ENCODE measurements around the gene DGKG.

The DGKG gene

DNA sequence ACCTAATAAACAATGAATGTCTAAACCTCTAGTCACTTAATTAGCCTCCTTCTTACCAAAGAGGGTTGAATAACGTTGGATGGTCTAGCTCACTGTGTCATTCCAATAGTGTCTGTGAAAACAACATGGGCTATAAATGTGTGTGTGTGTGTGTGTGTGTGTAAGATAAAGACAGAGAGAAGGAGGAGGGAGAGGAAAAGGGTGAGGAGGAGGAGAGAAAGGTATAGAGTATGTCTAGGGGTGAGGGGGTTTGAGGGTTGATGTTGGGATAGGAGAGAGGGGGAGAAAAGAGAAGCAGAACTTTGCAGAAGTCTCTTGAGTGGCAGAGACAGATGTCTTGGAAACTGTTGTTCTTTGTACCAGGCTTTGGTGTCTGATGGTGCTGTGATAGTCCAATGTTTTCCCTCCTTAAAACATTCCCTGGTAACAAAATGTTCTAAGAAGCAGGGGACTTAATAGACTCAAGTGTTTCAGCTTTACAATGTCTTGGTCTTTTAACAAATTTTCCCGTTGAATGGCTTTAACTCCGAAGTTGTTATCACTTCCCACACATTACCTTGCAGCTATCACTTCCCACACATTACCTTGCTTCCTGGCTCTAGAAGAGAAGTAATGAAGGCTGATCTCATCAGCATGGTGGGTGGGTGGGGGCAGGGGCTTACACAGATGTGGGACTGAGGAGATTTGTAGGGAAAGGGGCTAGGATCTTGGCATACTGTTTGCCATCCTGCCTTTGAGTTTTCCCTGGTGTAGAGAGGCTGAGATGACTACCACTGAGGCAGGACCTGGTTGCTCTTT is 195.3 kb downstream of the DGKG start:
- H3K4me3 ChIP-seq (ENCODE audit: low read depth, low read length), result no peak overlapping the region
- TF ChIP-seq, protein P1, sequence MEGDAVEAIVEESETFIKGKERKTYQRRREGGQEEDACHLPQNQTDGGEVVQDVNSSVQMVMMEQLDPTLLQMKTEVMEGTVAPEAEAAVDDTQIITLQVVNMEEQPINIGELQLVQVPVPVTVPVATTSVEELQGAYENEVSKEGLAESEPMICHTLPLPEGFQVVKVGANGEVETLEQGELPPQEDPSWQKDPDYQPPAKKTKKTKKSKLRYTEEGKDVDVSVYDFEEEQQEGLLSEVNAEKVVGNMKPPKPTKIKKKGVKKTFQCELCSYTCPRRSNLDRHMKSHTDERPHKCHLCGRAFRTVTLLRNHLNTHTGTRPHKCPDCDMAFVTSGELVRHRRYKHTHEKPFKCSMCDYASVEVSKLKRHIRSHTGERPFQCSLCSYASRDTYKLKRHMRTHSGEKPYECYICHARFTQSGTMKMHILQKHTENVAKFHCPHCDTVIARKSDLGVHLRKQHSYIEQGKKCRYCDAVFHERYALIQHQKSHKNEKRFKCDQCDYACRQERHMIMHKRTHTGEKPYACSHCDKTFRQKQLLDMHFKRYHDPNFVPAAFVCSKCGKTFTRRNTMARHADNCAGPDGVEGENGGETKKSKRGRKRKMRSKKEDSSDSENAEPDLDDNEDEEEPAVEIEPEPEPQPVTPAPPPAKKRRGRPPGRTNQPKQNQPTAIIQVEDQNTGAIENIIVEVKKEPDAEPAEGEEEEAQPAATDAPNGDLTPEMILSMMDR (IDR thresholded peaks at IDR 0.05; ENCODE audit: low read depth, low read length, missing control alignments), result no peak
- DNase-seq (ENCODE audit: low read depth), result no peak

DNA sequence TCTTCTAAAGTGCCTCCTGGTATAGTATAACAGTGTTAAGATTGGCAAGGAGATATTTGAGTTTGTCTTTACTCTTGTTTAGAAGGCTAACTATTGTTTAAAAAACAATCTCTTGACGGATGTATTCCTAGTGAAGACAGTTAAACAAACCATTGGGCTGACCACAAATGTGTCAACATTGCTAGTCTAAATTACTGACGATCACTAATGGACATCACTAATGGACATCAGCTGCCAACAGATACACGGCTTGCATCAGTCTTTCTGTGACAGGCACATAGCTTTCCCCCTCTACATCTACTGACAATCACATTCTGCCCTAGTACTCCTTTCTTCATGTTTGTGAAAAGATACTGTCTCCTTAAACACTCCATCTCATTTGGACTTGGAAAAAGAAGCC is 196.0 kb downstream of the DGKG start:
- H3K4me3 ChIP-seq (ENCODE audit: low read depth, low read length), result no peak overlapping the region
- DNase-seq (ENCODE audit: low read depth), result no peak
- TF ChIP-seq, protein P1 (IDR thresholded peaks at IDR 0.05; ENCODE audit: low read depth, low read length, missing control alignments), result no peak

DNA sequence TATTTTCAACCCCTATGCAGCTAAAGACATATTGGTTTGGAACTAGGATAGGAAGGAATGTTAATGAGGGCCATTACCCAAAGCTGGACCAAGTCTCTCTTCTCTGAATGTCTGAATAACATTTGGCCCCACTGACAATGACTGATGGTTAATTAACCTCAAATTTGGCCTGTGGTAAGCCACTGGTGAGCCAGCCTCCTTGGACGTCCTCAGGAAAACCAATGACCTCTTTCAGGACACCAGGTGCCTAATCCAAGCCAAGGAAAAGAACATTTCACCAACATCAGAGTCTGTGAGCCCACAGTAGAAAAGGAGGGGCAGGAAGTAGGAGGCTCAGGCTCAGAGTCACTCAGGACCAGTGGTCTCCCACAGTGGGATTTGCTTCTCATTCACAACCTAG is 196.7 kb downstream of the DGKG start:
- no peak for DNase-seq (ENCODE audit: low read depth)

DNA sequence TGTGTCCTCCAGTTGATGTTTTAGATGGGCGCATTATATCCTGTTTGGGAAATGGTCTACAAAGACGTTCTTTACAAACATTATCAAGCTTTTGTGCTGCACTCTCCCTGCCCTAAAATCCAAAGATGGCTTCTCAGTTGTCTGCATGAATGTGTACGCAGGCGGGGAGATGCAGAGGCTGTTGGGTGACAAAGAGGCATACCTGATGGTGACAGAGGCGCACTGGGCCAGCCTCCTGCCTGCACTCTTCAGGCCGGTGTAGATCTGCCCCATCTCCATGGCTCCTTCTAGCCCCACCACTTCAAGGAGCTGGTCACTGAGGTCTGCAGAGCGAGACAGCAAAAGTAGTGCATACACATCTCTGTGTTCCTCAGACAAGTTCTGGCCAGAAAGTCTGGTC is 197.3 kb downstream of the DGKG start:
- DNase-seq (ENCODE audit: low read depth), result no peak
- no peak overlapping the region for H3K4me3 ChIP-seq (ENCODE audit: low read depth, low read length)

More for the DNA sequence above, 196.7 kb downstream of the DGKG start:
- H3K4me3 ChIP-seq (ENCODE audit: low read depth, low read length), result no peak overlapping the region
- TF ChIP-seq, protein P1 (IDR thresholded peaks at IDR 0.05; ENCODE audit: low read depth, low read length, missing control alignments), result no peak

DNA sequence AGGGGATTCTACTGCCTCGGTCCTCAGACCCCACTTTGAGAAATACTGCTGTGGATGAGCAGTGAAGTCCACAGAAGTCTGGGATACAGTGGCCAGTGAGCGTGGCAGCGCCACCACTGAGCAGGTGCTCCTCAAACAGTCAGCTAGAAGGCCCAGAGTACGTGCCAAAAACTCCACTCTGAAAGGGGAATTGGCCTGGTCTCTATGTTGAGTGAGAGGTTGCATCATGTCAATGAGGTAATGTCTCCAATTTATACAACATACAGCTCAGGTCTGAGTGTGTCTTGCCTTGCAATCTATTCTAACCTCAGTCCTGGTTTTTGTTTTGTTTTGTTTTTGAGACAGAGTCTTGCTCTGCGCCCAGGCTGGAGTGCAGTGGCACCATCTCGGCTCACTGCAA is 199.8 kb downstream of the DGKG start:
- no peak overlapping the region for H3K4me3 ChIP-seq (ENCODE audit: low read depth, low read length)
- DNase-seq (ENCODE audit: low read depth), result no peak

More for the DNA sequence above, 197.3 kb downstream of the DGKG start:
- TF ChIP-seq, protein P1 (IDR thresholded peaks at IDR 0.05; ENCODE audit: low read depth, low read length, missing control alignments), result no peak

DNA sequence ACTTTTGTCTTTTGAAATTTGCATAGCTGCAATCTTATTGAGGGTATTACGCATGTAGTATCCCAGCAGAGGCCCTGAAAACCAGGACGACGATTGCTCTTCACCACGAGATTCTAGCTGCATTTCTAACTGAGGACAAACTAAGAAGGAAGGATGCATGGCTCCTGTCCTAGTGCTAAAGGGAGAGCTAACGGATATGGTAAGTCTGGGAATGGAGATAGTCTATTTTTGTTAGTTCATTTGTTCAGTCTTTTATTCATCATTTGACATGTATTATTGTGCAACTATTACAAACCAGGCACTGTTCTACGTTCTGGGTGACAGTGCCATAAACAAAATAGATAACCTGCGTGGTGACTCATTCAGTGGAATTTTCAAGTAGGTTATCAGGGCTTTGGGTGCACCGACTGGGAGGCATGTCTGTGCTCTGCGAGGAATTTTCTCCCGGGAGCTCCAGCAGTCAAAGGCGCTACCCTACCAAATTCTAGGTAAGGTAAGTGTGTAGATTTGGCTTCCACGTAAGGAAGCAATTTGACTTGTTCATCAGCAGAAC is 201.3 kb downstream of the DGKG start:
- TF ChIP-seq, protein P1 (IDR thresholded peaks at IDR 0.05; ENCODE audit: low read depth, low read length, missing control alignments), result no peak
- no peak for DNase-seq (ENCODE audit: low read depth)
- no peak overlapping the region for H3K4me3 ChIP-seq (ENCODE audit: low read depth, low read length)

More for the DNA sequence above, 199.8 kb downstream of the DGKG start:
- TF ChIP-seq, protein P1 (IDR thresholded peaks at IDR 0.05; ENCODE audit: low read depth, low read length, missing control alignments), result no peak
